Inflammatory macrophage treated with lipopolysaccharide for 1 hour (primary cell): ENCODE data around the gene MXI1.
"Not testable (repeated sequence)": the region's sequence is repeated elsewhere in the genome, so short reads cannot be mapped to it uniquely, and the experiment has no call there.

Experiments used
- DNase-seq, 2 donors: peaks; one replicate each; pipeline ENCODE4 v3.0.0-alpha.2; 2020 to 2022

MXI1 gene

DNA sequence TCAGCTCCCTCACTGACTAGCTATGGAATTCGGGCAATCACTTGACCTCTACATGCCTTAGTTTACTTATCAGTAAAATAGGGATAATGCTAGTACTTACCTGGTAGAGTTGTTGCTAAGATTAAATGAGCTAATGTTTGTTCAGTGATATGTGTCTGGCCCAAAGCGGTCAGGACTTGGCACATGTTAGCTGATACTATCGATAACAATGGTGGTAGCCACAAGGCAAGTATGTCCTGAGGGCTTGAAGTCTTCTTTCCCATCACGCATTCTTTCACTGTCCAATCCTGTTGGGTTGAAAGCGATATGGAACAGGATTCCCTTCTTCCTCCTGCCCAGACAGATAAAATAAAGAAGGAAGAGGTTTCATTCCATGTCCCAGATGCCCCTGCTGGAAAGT lies 25.5 kb upstream of the MXI1 start:
- DNase-seq, result no peak

DNA sequence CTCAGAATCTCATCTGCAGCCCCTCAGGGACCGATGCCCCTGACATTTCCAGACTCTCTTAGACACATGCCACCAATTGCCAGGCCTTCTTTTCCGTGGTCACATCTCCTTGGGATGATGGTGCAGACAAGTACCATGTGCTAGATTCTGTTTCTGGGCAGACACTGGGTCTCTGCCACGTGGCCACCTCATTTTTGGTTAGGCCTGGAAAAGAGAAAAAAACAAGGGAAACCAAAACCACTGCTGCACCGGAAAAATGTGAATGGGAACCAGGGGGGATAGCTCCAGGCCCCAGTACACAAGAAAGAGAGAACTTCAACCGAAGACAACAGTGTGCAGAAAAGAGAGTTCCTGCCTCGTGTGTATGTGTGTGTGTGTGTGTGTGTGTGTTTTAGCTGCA lies 23.0 kb upstream of the MXI1 start:
- DNase-seq, result no peak

GRCh38 chr10:110185646-110186182 lies 21.7 kb upstream of the MXI1 start:
- not testable (repeated sequence) for DNase-seq

GRCh38 chr10:110190170-110190569 lies 17.2 kb upstream of the MXI1 start:
- DNase-seq, result no peak

GRCh38 chr10:110192552-110192951 lies 14.9 kb upstream of the MXI1 start:
- peak; percentile 65 to 87 for DNase-seq

DNA sequence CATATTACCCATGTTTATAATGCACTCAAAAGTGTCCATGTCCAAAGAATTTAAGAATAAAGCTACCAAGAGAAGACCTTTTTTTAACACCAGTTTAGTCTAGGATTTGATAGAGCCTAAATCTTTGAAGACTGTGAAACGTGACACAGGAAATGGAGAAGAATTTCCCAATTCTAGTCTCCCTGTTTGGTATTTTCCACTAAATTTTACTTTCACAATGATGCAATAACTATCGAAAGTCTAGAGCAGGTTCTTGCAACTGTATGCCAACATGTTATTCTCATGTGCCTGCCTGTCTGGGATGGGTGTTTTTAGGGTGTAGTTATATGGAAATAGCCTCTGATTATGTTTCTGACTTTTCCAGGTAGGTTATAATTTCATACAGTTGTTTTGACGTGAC lies 6.9 kb upstream of the MXI1 start:
- peak; percentile 47 to 52 for DNase-seq

- DNase-seq, result not testable (repeated sequence)
Observed at GRCh38 chr10:110201046-110201445, 6.4 kb upstream of the MXI1 start.

DNA sequence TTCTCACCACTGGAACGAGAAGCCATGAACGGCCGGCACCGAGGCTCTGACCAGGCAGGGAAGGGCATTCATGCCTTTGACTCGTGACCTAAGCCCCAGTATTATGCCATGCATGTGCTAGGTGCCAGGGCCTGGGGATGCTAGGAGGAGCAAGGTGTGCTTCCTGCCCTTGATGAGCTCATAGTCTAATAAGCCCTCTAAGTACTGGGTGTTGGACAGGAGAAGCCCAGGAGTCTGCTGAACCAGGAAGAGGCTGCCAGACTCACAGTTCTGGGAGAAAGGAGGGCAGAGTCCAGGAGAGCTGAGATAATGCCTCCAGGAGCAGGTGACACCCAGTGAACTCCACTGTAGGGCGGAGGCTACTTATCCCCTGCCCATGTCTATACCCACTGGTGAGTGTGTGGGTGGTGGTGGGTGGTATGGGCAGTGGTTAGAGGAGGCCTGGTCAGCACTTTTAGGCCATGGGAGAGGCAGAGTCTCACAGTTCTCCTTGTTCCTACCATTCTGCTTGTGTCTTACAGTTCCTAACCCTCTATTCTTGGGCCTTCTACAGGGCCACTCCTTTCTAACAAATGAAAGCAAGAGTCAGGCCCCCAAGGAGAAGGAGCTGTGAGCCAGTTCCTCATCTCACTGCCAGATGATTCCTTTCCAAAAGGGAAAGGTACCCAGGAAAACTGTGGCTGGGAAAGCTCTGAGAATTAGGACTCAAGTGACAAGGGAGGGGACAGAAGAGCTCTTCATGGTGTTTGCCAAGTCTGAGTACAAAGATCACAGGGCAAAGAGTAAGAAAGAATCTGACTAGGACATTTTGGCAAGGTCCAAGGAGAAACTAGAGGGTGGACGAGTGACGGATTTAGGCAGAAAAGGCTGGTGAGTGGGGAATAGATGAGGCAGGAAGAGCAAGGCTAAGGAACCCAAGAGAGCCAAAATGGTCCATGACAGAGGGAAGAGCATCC lies 3.6 kb upstream of the MXI1 start:
- DNase-seq, result no peak

DNA sequence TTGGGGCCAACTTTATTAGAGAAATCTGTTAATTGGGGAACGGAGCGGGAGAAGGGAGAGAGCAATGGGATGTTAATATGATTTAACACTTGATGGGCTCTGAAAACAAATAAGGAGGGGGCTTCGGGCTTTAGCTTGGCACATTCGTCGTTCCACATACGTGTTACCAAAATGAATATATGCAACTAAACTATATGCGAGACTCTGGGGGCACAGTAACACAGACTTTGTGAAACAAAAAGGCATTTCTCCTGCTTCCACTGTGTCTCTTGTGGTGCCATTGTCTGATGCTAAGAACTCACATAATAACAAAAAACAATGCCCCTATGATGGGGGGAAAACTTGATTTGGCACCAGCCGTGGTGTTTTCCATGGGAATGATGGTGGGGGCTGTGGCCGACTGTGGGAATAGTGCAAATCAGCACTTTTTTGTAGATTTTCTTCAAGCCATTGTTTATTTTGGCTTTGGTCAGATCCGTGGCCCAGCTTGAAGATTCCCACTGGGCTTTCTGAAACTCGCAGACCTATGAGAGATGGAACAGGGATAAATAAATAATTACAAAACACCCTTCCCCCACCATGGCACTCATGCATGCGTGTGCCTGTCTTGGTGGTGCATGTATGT lies 2.2 kb upstream of the MXI1 start:
- no peak for DNase-seq

DNA sequence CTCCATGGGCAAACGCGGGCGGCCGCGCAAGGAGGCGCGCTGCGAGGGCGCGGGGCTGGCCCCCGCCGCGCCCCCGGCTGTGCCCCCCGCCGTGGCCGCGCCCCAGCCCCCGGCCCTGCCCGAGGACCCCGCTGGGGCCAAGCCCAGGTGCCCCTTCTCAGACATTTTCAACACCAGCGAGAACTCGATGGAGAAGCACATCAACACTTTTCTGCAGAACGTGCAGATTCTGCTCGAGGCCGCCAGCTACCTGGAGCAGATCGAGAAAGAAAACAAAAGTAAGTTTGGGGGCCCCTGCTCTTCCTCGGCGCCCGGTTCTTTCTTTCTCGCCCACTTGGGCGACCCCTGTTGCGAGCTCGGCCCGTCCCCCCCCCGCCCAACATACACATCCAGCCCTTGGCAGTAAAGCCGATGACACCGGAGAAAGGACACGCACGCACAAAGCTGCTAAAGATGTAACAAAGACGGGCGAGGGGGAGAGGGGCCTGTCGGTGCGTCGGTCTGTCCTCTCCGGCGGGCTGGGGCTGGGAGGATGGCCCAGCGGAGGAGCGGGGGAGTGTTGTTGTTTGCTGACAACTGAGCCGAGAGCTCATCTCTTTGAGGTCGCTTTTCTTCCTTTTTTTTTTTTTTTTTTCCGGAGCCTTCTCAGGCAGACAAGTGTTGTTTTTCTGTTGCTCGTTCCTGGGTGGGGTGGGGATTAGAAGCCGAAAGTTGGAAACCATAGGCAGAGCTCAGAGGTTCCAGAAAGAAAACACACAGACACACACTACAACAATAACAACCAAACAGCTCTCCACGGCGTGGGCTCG lies 604 bp downstream of the MXI1 start:
- peak; percentile 29 to 39 for DNase-seq

DNA sequence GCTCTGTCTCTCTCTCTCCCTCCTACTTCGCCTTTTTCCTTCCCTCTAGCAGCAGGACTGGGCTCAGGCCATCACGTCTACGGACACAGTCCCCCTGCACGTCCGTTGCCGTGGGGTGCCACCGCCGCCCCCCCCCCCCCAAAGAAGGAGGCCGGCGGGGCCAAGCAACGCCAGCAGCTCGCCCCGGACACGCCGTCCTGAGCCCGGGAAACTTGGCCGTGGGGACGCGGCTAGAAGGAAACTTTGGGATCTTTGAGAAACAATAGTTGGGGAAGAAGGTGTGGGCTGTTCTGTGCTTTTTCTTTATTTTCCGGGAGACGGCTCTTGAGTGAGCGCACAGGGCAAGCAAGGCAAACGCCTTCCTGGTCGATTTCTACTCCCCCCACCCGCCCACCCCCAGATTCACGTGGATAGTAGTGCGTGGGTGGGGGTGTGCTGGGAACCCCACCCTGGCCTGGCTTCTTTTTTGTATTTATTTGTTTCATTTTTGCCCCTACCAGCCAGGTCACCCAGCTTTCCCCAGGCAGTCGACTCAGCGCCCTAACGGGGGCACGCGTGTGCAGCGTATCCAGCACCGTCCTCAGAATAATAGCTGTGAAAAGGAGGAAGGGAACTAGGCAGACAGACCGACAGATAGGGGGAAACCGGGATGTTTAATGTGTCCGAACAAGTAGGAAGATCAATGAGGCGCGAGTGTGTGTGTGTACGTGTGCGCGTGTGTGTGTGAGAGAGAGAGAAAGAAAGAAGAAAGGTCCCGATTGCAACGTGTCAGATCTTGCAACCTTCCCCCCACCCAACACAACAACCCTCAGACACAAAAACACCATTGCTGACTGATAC lies 1.4 kb downstream of the MXI1 start:
- peak; percentile 37 to 47 for DNase-seq

DNA sequence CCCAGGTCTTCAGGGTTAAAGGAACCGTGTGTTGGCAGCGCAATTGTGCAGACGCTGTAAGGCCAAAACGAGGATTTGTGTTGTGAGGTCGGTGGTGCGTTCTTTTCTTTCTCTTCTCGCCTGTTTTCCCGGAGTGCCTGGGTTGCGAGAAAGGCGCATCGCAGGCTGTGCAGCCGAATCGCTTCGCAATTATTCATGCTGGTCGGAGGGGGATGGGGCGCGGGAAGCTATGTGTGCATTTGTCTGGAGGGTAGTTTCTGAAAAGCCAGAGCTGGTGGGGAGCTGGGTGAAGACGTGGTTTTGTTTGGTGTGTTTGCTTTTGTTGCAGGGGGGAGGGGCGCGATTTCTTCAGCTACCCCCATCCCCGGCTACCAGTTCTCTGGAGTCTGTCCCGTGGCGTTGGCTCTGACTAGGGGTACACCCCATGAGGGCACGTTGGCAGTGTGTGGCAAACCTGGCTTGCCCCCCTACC lies 2.1 kb downstream of the MXI1 start:
- no peak for DNase-seq

GRCh38 chr10:110209926-110210673 lies 2.7 kb downstream of the MXI1 start:
- no peak for DNase-seq

GRCh38 chr10:110210674-110211464 lies 3.5 kb downstream of the MXI1 start:
- DNase-seq, result peak; percentile 97 to 99

DNA sequence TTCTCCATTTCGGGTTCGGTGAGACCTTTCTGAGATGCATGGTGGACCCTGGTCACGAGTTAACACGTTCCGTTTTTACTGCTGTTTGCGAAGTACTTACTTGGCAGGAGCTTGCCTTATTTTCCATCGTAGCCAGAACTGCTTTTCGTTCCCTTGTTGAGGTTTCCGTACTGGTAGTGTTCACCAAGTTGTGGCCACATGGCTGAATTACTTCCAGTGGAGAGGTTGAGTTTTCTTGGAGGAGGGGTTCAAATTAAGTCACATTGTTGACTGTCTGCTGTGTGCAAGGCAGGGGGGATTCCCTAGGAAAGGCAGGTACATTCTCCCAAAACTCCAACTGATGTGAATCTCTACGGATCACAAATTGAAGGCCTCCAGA lies 4.0 kb downstream of the MXI1 start:
- no peak for DNase-seq

DNA sequence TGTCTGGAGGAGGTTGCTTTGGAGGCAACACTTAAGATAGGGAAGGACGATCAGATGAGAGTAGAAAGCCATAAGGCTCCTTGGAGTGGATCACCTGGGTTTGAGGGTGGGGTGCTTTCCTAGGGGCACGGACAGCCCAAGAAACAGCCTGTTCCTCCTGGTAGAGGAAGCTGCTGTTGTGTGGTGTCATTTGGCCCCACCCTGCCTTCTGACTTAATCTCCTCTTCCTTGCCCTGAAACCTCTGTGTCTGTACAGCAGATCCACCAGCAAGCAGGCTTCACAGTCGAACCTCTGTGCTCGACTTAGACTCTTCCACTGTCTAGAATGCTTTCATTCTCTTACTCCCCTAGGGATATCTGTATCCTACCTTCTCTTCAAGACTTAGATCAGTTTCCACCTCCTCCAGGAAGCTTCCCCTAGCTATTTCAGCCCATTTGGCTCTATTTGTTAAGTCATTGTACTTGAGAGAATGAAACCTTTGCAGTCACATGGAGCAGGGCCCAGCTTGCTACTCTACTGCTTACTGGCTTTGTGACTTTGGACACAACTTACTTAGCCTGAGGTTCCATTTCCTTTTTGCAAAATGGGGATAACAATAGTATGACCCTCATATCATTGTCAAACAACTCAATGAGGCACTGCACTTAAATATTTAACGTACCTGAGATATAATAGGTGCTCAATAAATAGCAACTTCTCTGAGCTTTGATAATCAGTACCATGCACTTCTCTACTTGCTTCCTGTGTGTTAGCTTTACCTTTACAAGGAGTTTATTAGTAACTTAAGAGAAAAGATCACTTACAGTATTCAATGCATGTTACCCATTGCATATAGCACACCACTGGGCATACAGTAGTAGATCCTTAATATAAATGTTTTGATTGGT lies 5.0 kb downstream of the MXI1 start:
- DNase-seq, result peak; percentile 59 to 71

DNA sequence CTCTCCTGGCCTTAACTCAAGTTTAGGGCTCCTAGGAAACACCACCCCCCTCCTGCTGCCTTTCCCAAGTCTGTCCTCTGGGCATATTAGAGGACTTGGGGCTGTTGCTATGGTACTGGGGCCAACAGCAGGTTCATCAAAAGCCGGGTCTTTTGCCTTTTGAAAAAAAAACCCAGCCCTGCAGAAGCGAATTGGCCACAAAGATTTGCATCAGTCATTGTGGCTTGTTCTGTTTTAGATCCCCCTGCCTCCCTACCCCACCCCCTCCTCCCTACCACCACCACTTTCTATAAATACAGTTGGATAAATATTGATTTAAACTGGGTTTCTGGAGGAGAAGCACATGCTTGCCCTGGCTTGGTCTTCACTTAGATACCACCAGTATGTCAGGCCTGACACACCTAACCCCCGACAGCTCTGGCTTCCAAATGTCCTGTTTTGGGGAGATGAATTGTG lies 7.0 kb downstream of the MXI1 start:
- no peak for DNase-seq

DNA sequence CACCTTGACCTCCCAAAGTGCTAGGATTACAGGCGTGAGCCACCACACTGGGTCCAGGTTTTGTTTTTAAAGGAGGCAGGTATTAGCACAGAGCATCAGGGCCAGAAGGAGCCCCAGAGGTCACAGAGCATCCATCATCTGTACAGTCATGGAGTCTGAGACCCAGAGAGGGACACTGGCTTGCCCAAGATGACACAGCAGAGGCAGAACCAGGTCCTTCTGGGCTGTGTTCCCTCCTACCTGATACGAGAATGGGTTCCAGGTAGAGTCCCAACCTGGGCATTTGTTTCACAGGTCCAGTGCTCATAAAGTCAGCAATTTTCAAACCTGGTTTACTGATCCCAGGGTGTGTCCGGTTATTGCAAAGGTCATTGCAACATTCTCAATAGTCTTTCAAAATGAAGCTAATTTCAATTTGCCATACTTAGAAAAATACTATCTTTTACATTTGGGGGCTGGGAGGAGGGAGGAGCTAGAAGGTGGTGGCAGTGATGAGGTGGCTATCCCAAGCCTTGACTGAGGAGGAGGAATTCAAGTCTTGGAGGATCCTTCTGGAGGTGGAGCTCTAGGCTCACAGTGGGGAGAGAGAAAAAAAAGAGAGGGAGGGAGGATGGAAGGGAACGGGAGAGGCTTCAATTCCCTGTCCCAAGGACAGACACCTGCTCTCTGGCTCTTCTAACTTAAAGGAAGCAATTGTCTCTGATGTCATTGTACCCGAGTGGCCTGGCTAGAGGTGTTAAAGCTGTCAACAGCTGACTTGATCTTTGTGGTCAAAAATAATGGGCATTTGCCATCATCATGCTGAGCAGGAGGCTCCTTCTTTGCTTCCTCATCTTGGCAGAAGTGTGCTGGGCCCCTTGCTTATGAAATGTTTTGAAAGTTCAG lies 8.1 kb downstream of the MXI1 start:
- no peak for DNase-seq
